Esophagus squamous epithelium (tissue), 5 donors: ENCODE measurements around the gene CTNNA2. TPM values are rescaled to one million over a fixed set of nuclear protein-coding genes. Genes with fewer than 3 reads are reported as not detected.
A peak's percentile ranks its signal among the peaks of the same experiment; 100 is the strongest.

Experiments used
- DNase-seq: peaks from one replicate; lab custom pipeline; 2025; lab: John Stamatoyannopoulos, UW
- H3K27ac ChIP-seq, 4 donors: fragments of 200-600 bp; sonication (generic); one replicate each; pipeline ENCODE4 v1.5.1; 2016 to 2019; ENCODE audit warnings: mild to moderate bottlenecking in 1 of 4
- H3K27me3 ChIP-seq, 4 donors: fragments of 200-600 bp; sonication (generic); 1 replicate in 3 of 4; 2 replicates in 1 of 4; pipeline versions ENCODE4 v1.5.1 to v1.6.0; 2017 to 2021; ENCODE audit warnings: antibody characterized with exemption in 1 of 4
- H3K36me3 ChIP-seq, 3 donors: fragments of 200-600 bp; sonication (generic); one replicate each; pipeline ENCODE4 v1.5.1; 2016 to 2019
- H3K4me1 ChIP-seq, 3 donors: fragments of 200-600 bp; sonication (generic); one replicate each; pipeline ENCODE4 v1.5.1; 2017 to 2019
- H3K4me3 ChIP-seq, 4 donors: fragments of 200-600 bp; sonication (generic); 1 replicate in 3 of 4; 2 replicates in 1 of 4; pipeline ENCODE4 v1.5.1; 2016 to 2019; ENCODE audit warnings: mild to moderate bottlenecking in 2 of 4, moderate library complexity in 1 of 4
- H3K9me3 ChIP-seq, 3 donors: fragments of 200-600 bp; sonication (generic); one replicate each; pipeline ENCODE4 v1.5.1; 2016 to 2019
- CTCF ChIP-seq, 6 experiments: fragments of 450-650 bp in 4 of 6; fragments of 200-600 bp in 2 of 6; sonication (generic) in 2 of 6; IDR thresholded peaks; one replicate each; pipeline ENCODE4 v1.5.1; 2016 to 2019; ENCODE audit warnings: antibody characterized with exemption in 6 of 6, mild to moderate bottlenecking in 4 of 6, moderate library complexity in 4 of 6
- POLR2A ChIP-seq, 4 donors: fragments of 450-650 bp; IDR thresholded peaks; one replicate each; pipeline ENCODE4 v1.6.1; 2017; ENCODE audit warnings: antibody characterized with exemption in 4 of 4, mild to moderate bottlenecking in 4 of 4, moderate library complexity in 3 of 4
- WGBS, 2 donors: methylation state at CpG; one replicate each; pipeline ENCODE4 v1.1.5; 2018; 5-methylcytosine and 5-hydroxymethylcytosine counted together
- intact Hi-C: fragments of 100-400 bp; cut with DNase I; formaldehyde crosslinking; loops from one replicate; pipeline ENCODE4 v1.15.0; 2022
- total RNA-seq, 4 donors: library from RNA; depleted of rRNA; stranded (reverse); fragments of >200 nt; gene quantifications; one replicate each; pipeline ENCODE4 v1.1.0, GENCODE V29; 2016
- donor health status: DM: yes; HTN: yes; CAD: no.

The CTNNA2 gene
- total RNA-seq, 4 donors from 2014 or later = not detected

- no peak for DNase-seq
- H3K27ac ChIP-seq = no peak overlapping the region
- no peak overlapping the region for H3K4me3 ChIP-seq
- no peaks in the 10 kb centered on the region for H3K4me1 ChIP-seq
- no peak for TF ChIP-seq CTCF (IDR thresholded peaks at IDR 0.05)
- TF ChIP-seq POLR2A (IDR thresholded peaks at IDR 0.05) = no peak
- intact Hi-C loops = no loop called here
- no peaks in the 10 kb centered on the region for H3K36me3 ChIP-seq
- peaks cover 0 to 19% (median 0%) of the 10 kb centered on the region in 4 donors for H3K27me3 ChIP-seq
- WGBS, 2 donors = 49 to 61% methylated on average over 10 to 14 of the region's 14 CpGs
- no peaks in the 10 kb centered on the region for H3K9me3 ChIP-seq
Measured at GRCh38 chr2:80322958-80323357, 810.1 kb downstream of the CTNNA2 start.

- 47 to 60% methylated on average over 1 of the region's 1 CpG for WGBS, 2 donors
- TF ChIP-seq CTCF (IDR thresholded peaks at IDR 0.05) (no peak), POLR2A (IDR thresholded peaks at IDR 0.05) (no peak)
- no peaks in the 10 kb centered on the region for H3K4me1 ChIP-seq
- no peaks in the 10 kb centered on the region for H3K36me3 ChIP-seq
- intact Hi-C loops = no loop called here
- no peak for DNase-seq
- H3K4me3 ChIP-seq = no peak overlapping the region
- H3K9me3 ChIP-seq = no peaks in the 10 kb centered on the region
- H3K27me3 ChIP-seq = peaks cover 0 to 19% (median 0%) of the 10 kb centered on the region in 4 donors
- no peak overlapping the region for H3K27ac ChIP-seq
Measured at GRCh38 chr2:80323610-80324009, 810.8 kb downstream of the CTNNA2 start.

- H3K27me3 ChIP-seq = peaks cover 0 to 19% (median 0%) of the 10 kb centered on the region in 4 donors
- H3K36me3 ChIP-seq = no peaks in the 10 kb centered on the region
- no peaks in the 10 kb centered on the region for H3K9me3 ChIP-seq
- H3K27ac ChIP-seq = no peak overlapping the region
- no peak overlapping the region for H3K4me3 ChIP-seq
- intact Hi-C loops = no loop called here
- 69 to 70% methylated on average over 3 of the region's 3 CpGs for WGBS, 2 donors
- H3K4me1 ChIP-seq = no peaks in the 10 kb centered on the region
- TF ChIP-seq POLR2A (IDR thresholded peaks at IDR 0.05) = no peak
- TF ChIP-seq CTCF (IDR thresholded peaks at IDR 0.05) = no peak
- DNase-seq = no peak
Measured at GRCh38 chr2:80324525-80324924, 811.7 kb downstream of the CTNNA2 start.

GRCh38 chr2:80326214-80326613 lies 813.4 kb downstream of the CTNNA2 start:
- Histone ChIP-seq H3K27ac (no peak overlapping the region), H3K4me3 (no peak overlapping the region), H3K36me3 (no peaks in the 10 kb centered on the region), H3K9me3 (no peaks in the 10 kb centered on the region), H3K27me3 (peaks cover 0 to 19% (median 0%) of the 10 kb centered on the region in 4 donors), H3K4me1 (no peaks in the 10 kb centered on the region)
- no peak for DNase-seq
- TF ChIP-seq CTCF (IDR thresholded peaks at IDR 0.05) (peak in 1 of 6 experiments; percentile 29), POLR2A (IDR thresholded peaks at IDR 0.05) (no peak)
- intact Hi-C loops = no loop called here

GRCh38 chr2:80326861-80327260 lies 814.0 kb downstream of the CTNNA2 start:
- TF ChIP-seq POLR2A (IDR thresholded peaks at IDR 0.05) = no peak
- no peak for TF ChIP-seq CTCF (IDR thresholded peaks at IDR 0.05)

More at GRCh38 chr2:80326861-80327260, 814.0 kb downstream of the CTNNA2 start:
- no peak for DNase-seq
- no peak overlapping the region for H3K4me3 ChIP-seq
- no peaks in the 10 kb centered on the region for H3K9me3 ChIP-seq
- H3K27ac ChIP-seq = no peak overlapping the region
- H3K27me3 ChIP-seq = peaks cover 0 to 14% (median 0%) of the 10 kb centered on the region in 4 donors
- no peaks in the 10 kb centered on the region for H3K36me3 ChIP-seq
- intact Hi-C loops = no loop called here
- 62 to 73% methylated on average over 1 of the region's 1 CpG for WGBS, 2 donors
- no peaks in the 10 kb centered on the region for H3K4me1 ChIP-seq
